ENCODE results near the gene TGM6. TPM values are rescaled to one million over a fixed set of nuclear protein-coding genes. Genes with fewer than 3 reads are reported as not detected.

Gene TGM6
- total and polyA plus RNA-seq, 11 donors: not detected

GRCh38 chr20:2338411-2339066 lies 42.2 kb upstream of the TGM6 start:
- no peak overlapping the region for H3K27ac ChIP-seq
- H3K4me3 ChIP-seq: no peak overlapping the region
- H3K4me1 ChIP-seq: no peaks in the 10 kb centered on the region
- TF ChIP-seq, protein P1, sequence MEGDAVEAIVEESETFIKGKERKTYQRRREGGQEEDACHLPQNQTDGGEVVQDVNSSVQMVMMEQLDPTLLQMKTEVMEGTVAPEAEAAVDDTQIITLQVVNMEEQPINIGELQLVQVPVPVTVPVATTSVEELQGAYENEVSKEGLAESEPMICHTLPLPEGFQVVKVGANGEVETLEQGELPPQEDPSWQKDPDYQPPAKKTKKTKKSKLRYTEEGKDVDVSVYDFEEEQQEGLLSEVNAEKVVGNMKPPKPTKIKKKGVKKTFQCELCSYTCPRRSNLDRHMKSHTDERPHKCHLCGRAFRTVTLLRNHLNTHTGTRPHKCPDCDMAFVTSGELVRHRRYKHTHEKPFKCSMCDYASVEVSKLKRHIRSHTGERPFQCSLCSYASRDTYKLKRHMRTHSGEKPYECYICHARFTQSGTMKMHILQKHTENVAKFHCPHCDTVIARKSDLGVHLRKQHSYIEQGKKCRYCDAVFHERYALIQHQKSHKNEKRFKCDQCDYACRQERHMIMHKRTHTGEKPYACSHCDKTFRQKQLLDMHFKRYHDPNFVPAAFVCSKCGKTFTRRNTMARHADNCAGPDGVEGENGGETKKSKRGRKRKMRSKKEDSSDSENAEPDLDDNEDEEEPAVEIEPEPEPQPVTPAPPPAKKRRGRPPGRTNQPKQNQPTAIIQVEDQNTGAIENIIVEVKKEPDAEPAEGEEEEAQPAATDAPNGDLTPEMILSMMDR (IDR thresholded peaks at IDR 0.05): no peak
- TF ChIP-seq POLR2A (IDR thresholded peaks at IDR 0.05): no peak
- DNase-seq (no peak), ATAC-seq (no peak)
- intact Hi-C loops (cut with DNase I): no loop called here
- no peaks in the 10 kb centered on the region for H3K36me3 ChIP-seq
- peaks cover 0 to under 1% (median 0%) of the 10 kb centered on the region in 12 donors for H3K9me3 ChIP-seq
- 70 to 75% (median 72%) methylated on average over 5 of the region's 5 CpGs for WGBS, 4 donors
- peaks cover 0 to 8% (median 0%) of the 10 kb centered on the region in 9 donors for H3K27me3 ChIP-seq

DNA sequence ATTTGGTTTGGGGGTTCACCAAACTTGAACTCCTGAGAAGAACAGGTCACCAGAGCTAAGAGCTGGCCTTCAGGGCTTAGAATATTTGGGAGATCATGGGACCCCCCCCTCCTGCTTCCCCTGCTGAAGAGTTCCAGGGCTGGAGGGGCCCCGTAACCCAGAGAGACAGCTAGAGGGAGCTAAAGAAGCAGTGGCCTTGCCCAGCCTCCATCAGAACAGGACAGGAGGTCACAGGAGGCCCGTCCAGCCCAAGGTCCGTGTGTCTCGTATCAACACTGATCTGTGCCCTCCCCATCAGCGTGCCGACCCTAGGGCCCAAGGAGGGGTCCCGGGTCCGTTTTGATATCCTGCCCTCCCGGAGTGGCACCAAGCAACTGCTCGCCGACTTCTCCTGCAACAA lies 40.6 kb upstream of the TGM6 start:
- Histone ChIP-seq H3K4me1 (no peaks in the 10 kb centered on the region), H3K27me3 (peaks cover 0 to 8% (median 0%) of the 10 kb centered on the region in 9 donors), H3K4me3 (no peak overlapping the region), H3K36me3 (no peaks in the 10 kb centered on the region), H3K9me3 (peaks cover 0 to 6% (median 0%) of the 10 kb centered on the region in 12 donors), H3K27ac (no peak overlapping the region)
- TF ChIP-seq POLR2A (IDR thresholded peaks at IDR 0.05): no peak
- TF ChIP-seq, protein P1 (IDR thresholded peaks at IDR 0.05): no peak
- WGBS, 4 donors: 85 to 93% (median 88%) methylated on average over 8 to 11 of the region's 11 CpGs
- intact Hi-C loops (cut with DNase I): no loop called here
- ATAC-seq (no peak), DNase-seq (no peak)

DNA sequence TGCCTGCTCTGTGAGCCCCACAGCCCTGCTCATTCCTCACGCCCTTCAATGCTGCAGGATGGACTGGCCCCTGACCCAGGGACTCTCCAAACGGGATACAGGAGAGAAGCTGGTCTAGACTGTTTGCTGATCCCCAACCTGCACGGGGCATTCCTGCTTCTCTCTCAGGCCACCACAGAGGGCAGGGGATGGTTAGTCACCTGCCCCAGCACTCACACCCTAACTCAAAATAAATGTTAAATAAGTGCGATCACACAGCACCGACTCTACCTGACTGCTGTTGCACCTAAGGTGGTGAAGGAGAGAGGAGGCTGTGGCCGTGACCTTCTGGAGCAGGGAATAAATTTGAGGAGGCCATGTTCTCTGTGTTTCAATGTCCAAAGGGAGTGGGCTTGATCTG lies 39.9 kb upstream of the TGM6 start:
- Histone ChIP-seq H3K9me3 (peaks cover 0 to 6% (median 0%) of the 10 kb centered on the region in 12 donors), H3K36me3 (no peaks in the 10 kb centered on the region), H3K4me1 (no peaks in the 10 kb centered on the region), H3K27me3 (peaks cover 0 to 8% (median 0%) of the 10 kb centered on the region in 9 donors), H3K4me3 (no peak overlapping the region), H3K27ac (no peak overlapping the region)
- intact Hi-C loops (cut with DNase I): no loop called here
- 84 to 90% (median 87%) methylated on average over 6 of the region's 6 CpGs for WGBS, 4 donors
- ATAC-seq (no peak), DNase-seq (no peak)
- no peak for TF ChIP-seq POLR2A (IDR thresholded peaks at IDR 0.05)
- TF ChIP-seq, protein P1 (IDR thresholded peaks at IDR 0.05): no peak

DNA sequence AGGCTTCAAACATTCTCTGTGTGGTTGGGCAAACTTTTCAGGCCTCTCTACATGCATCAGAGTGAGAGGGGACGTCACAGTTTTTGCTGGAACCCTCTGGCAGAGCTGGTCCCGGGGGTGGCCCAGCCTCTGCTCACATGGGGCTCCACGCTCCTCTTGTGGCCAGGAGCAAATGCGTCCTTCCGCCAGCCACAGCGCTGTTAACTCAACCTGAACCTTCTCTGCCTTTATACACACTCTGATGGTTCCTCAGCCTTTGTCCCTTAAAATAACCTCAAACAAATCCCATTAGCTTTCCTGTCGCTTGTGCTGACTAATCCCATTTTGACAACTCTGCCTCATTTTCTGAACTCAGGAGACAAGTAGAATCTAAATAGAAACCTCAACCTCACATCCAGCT lies 39.4 kb upstream of the TGM6 start:
- no peaks in the 10 kb centered on the region for H3K36me3 ChIP-seq
- H3K27ac ChIP-seq: no peak overlapping the region
- peaks cover 0 to 6% (median 0%) of the 10 kb centered on the region in 12 donors for H3K9me3 ChIP-seq
- peaks cover 0 to 8% (median 0%) of the 10 kb centered on the region in 9 donors for H3K27me3 ChIP-seq
- DNase-seq: no peak
- H3K4me1 ChIP-seq: no peaks in the 10 kb centered on the region
- no peak for ATAC-seq
- 69 to 84% (median 79%) methylated on average over 7 of the region's 7 CpGs for WGBS, 4 donors
- TF ChIP-seq POLR2A (IDR thresholded peaks at IDR 0.05): no peak
- TF ChIP-seq, protein P1 (IDR thresholded peaks at IDR 0.05): no peak
- H3K4me3 ChIP-seq: no peak overlapping the region
- intact Hi-C loops (cut with DNase I): no loop called here
